Gastroesophageal sphincter (tissue), 4 donors: ENCODE data around the gene ORMDL3. TPM values are rescaled to one million over a fixed set of nuclear protein-coding genes. Genes with fewer than 3 reads are reported as not detected.
"Not testable (repeated sequence)": the region's sequence is repeated elsewhere in the genome, so short reads cannot be mapped to it uniquely, and the experiment has no call there.

ENCODE experiments used
- ATAC-seq: fragments of 150-250 bp; one replicate; pipeline ENCODE4 v1.9.1; 2016; ENCODE audit warnings: mild to moderate bottlenecking, moderate library complexity
- H3K27ac ChIP-seq, 4 donors: fragments of 200-600 bp; sonication (generic) in 3 of 4; 1 replicate in 3 of 4; 2 replicates in 1 of 4; pipeline ENCODE4 v1.5.1; 2016 to 2019
- H3K27me3 ChIP-seq: fragments of 200-600 bp; sonication (generic); one replicate; pipeline ENCODE4 v1.5.1; 2019
- H3K36me3 ChIP-seq, 2 donors: fragments of 200-600 bp; sonication (generic); one replicate each; pipeline ENCODE4 v1.5.1; 2019; ENCODE audit warnings: control low read depth in 1 of 2
- H3K4me1 ChIP-seq, 3 donors: fragments of 200-600 bp; sonication (generic); 1 replicate in 2 of 3; 2 replicates in 1 of 3; pipeline ENCODE4 v1.5.1; 2016 to 2019; ENCODE audit warnings: control low read depth in 2 of 3
- H3K4me3 ChIP-seq, 2 donors: fragments of 200-600 bp; sonication (generic); one replicate each; pipeline ENCODE4 v1.5.1; 2019; ENCODE audit warnings: mild to moderate bottlenecking in 1 of 2, moderate library complexity in 1 of 2
- H3K9me3 ChIP-seq, 3 donors: fragments of 200-600 bp; sonication (generic); one replicate each; pipeline ENCODE4 v1.5.1; 2017 to 2019; ENCODE audit warnings: control low read depth in 2 of 3
- EP300 ChIP-seq: sonication (generic); formaldehyde crosslinking; IDR thresholded peaks from one replicate; pipeline ENCODE4 v1.6.1; 2017; ENCODE audit warnings: antibody characterized with exemption, mild to moderate bottlenecking
- POLR2A ChIP-seq, 2 donors: fragments of 450-650 bp; IDR thresholded peaks; one replicate each; pipeline ENCODE4 v1.6.1; 2017; ENCODE audit warnings: antibody characterized with exemption in 2 of 2, mild to moderate bottlenecking in 2 of 2, moderate library complexity in 1 of 2
- POLR2AphosphoS5 ChIP-seq: sonication (generic); formaldehyde crosslinking; IDR thresholded peaks from one replicate; pipeline ENCODE4 v1.6.1; 2017; ENCODE audit warnings: antibody characterized with exemption
- WGBS, 2 donors: methylation state at CpG; one replicate each; pipeline ENCODE4 v1.1.5; 2018; ENCODE audit warnings: low coverage in 1 of 2; 5-methylcytosine and 5-hydroxymethylcytosine counted together
- total RNA-seq, 4 donors: library from RNA; depleted of rRNA; stranded (reverse); fragments of >200 nt; gene quantifications; one replicate each; pipeline ENCODE4 v1.1.0, GENCODE V29; 2016
- TF ChIP-seq, protein P1 (sequence below), 4 experiments: fragments of 200-600 bp in 2 of 4; fragments of 450-650 bp in 2 of 4; sonication (generic) in 1 of 4; IDR thresholded peaks; one replicate each; pipeline ENCODE4 v1.5.1; 2017 to 2019; ENCODE audit warnings: antibody characterized with exemption in 4 of 4, mild to moderate bottlenecking in 2 of 4, moderate library complexity in 2 of 4

ORMDL3 gene
- total RNA-seq, 4 donors from 2014 or later: 41.9 to 51.2 (median 46.9) TPM

DNA sequence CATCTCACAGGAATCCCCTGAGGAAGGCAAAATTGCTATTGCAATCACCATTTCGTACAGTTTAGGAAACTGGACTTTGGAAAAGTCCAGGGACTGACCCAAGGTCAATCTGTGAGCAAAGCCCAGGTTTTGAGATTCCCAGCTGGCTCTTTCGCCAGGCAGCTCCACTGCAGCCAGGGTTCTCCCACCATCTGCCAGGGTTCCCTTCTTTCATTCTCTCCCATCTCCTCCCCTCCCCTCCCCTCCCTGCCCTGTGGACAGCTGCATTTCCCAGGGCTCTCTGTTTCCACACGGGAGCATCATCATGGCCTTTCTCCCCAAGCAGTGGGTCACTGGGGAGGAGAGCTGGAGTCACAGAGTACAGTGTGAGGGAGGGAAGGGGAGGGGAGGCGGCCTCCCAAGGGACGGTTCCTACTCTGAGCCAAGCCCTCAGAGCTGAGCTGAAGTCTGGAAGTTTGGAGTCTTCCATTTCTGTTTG, 23.5 kb upstream of the ORMDL3 start:
- no peak overlapping the region for H3K27ac ChIP-seq
- TF ChIP-seq POLR2A (IDR thresholded peaks at IDR 0.05) (no peak), POLR2AphosphoS5 (no peak), EP300 (no peak)
- TF ChIP-seq, protein P1, sequence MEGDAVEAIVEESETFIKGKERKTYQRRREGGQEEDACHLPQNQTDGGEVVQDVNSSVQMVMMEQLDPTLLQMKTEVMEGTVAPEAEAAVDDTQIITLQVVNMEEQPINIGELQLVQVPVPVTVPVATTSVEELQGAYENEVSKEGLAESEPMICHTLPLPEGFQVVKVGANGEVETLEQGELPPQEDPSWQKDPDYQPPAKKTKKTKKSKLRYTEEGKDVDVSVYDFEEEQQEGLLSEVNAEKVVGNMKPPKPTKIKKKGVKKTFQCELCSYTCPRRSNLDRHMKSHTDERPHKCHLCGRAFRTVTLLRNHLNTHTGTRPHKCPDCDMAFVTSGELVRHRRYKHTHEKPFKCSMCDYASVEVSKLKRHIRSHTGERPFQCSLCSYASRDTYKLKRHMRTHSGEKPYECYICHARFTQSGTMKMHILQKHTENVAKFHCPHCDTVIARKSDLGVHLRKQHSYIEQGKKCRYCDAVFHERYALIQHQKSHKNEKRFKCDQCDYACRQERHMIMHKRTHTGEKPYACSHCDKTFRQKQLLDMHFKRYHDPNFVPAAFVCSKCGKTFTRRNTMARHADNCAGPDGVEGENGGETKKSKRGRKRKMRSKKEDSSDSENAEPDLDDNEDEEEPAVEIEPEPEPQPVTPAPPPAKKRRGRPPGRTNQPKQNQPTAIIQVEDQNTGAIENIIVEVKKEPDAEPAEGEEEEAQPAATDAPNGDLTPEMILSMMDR (IDR thresholded peaks at IDR 0.05): no peak
- no peaks in the 10 kb centered on the region for H3K9me3 ChIP-seq
- H3K36me3 ChIP-seq: no peaks in the 10 kb centered on the region
- no peak overlapping the region for H3K4me3 ChIP-seq
- WGBS, 2 donors: 41 to 52% methylated on average over 2 to 3 of the region's 5 CpGs
- no peaks in the 10 kb centered on the region for H3K27me3 ChIP-seq
- ATAC-seq: no peak
- H3K4me1 ChIP-seq: peaks cover 0 to 16% (median 0%) of the 10 kb centered on the region in 3 donors

DNA sequence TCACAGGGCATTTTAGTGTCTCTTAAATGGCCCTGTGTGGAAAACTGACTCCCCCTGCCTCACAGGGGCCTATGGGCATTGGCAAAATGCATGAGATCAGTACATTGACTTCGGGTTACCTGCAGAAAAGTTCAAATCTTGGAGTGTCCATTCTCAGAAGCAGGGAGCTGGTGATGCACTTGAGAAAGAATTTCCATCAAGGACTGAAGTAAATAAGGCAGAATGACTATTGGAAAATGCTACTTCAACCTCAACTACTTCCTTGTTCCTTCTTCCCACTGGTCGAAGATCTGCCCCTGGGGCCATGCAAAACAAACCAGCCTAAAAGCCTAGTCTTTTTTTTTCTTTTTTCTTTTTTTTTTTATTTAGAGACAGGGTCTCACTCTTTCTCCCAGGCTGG, 21.6 kb upstream of the ORMDL3 start:
- no peak for ATAC-seq
- H3K9me3 ChIP-seq: no peaks in the 10 kb centered on the region
- peaks cover 16% of the 10 kb centered on the region for H3K27me3 ChIP-seq
- TF ChIP-seq, protein P1 (IDR thresholded peaks at IDR 0.05): no peak
- TF ChIP-seq POLR2A (IDR thresholded peaks at IDR 0.05) (no peak), POLR2AphosphoS5 (no peak)
- H3K4me1 ChIP-seq: peaks cover 0 to 16% (median 0%) of the 10 kb centered on the region in 3 donors
- H3K36me3 ChIP-seq: no peaks in the 10 kb centered on the region
- H3K4me3 ChIP-seq: no peak overlapping the region
- H3K27ac ChIP-seq: no peak overlapping the region
- WGBS, 2 donors: 74 to 82% methylated on average over 2 of the region's 2 CpGs

DNA sequence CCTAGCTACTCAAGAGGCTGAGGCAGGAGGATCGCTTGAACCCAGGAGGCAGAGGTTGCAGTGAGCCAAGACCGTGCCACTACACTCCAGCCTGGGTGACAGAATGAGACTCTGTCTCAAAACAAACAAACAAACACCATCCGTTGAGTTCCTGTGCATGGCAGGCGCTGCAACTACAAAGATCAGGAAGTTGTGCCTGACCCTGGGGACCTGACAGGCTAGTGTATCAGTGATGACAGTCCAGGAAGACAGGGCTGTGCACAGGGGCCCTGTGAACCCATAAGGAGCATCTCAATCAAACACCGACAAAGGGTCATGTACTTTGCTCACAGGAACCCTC, 21.1 kb upstream of the ORMDL3 start:
- not testable (repeated sequence) for ATAC-seq, H3K36me3 ChIP-seq, H3K9me3 ChIP-seq, H3K27ac ChIP-seq, H3K4me3 ChIP-seq
- peaks cover 0 to 13% (median 0%) of the 10 kb centered on the region in 3 donors for H3K4me1 ChIP-seq
- peaks cover 21% of the 10 kb centered on the region for H3K27me3 ChIP-seq
- 71 to 100% methylated on average over 2 to 4 of the region's 5 CpGs for WGBS, 2 donors

DNA sequence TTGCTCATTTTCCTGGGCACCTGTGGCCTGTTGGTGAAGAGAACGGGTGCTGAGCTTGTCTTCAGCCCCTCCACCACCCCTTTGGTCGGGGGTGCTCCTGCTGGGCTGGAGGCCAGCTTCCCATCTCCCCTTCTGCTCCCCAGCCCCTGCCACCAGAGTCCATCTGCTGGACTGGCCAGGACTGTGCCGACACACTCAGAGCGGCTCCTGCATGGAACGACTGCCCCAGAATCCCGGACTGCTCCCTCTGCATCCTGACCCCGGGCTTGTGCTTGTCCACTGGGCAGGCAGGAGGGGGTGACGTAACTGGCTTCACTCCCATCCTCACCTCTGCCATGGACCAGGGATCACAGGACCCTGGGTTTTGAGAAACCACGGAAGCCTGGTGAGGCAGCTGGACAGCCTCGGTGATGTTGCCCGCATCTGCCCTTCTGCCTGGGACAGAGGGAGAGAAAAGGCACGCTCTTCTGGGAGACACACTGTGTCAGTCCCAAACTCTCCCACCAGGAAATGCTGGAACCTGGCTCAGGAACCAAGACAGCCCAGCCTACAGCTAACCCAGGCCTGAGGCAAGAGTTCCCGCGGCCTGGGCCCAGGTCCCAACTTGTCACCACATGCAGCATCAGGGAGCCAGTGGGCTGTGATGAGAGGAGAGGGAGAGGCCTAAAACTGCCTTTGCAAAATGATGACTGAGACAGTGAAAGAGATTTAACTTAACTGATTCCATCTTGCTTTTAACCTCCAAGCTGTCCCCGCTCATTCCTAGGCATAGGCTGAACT, 19.3 kb upstream of the ORMDL3 start:
- Histone ChIP-seq H3K27me3 (peaks cover 38% of the 10 kb centered on the region), H3K36me3 (no peaks in the 10 kb centered on the region), H3K27ac (no peak overlapping the region), H3K4me1 (peaks cover 0 to under 1% (median 0%) of the 10 kb centered on the region in 3 donors), H3K9me3 (no peaks in the 10 kb centered on the region), H3K4me3 (no peak overlapping the region)
- no peak for ATAC-seq
- TF ChIP-seq POLR2A (IDR thresholded peaks at IDR 0.05): no peak
- TF ChIP-seq, protein P1 (IDR thresholded peaks at IDR 0.05): no peak
- no peak for TF ChIP-seq POLR2AphosphoS5
- TF ChIP-seq EP300: no peak
- 37 to 100% methylated on average over 1 to 3 of the region's 15 CpGs for WGBS, 2 donors

DNA sequence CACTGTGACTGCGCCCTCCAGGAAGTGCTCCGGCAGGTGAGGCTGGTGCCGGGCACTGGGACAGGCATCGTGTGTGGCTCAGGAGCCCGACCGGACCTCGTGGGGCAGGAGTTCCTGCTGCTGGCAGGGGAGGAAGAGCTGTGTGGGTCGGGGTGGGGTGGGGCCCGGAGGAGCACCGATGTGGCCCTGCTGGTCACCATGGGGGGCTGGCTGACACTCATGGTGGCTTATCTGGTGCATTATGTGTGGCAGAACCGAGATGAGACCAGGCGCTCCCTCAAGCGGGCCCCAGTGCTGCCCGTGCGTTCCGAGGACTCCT, 17.0 kb upstream of the ORMDL3 start:
- H3K27ac ChIP-seq: no peak overlapping the region
- peaks cover 52% of the 10 kb centered on the region for H3K27me3 ChIP-seq
- H3K36me3 ChIP-seq: no peaks in the 10 kb centered on the region
- H3K4me1 ChIP-seq: no peaks in the 10 kb centered on the region
- no peak for ATAC-seq
- no peak overlapping the region for H3K4me3 ChIP-seq
- H3K9me3 ChIP-seq: no peaks in the 10 kb centered on the region
- TF ChIP-seq, protein P1 (IDR thresholded peaks at IDR 0.05): no peak
- TF ChIP-seq EP300 (no peak), POLR2A (IDR thresholded peaks at IDR 0.05) (no peak), POLR2AphosphoS5 (no peak)
- 85% methylated on average over 4 of the region's 16 CpGs; no CpG with 5 or more reads in 1 of the 2 donors for WGBS, 2 donors
